ENCODE results near the gene MGAT5. TPM values are rescaled to one million over a fixed set of nuclear protein-coding genes. Genes with fewer than 3 reads are reported as not detected.

The MGAT5 gene
- total and polyA plus RNA-seq, 7 experiments from 2014 or later = 5.3 to 48.0 (median 40.0) TPM

GRCh38 chr2:134362740-134363139 is 108.9 kb downstream of the MGAT5 start:
- no peak for ATAC-seq
- ChIA-PET POLR2A (no interaction called here), CTCF (no interaction called here)
- Histone ChIP-seq H3K36me3 (ENCODE audit: control insufficient read depth in 2 of 3, insufficient read depth in 3 of 3, low read length in 3 of 3) (peaks cover 4 to 20% (median 4%) of the 10 kb centered on the region in 3 experiments), H3K4me1 (ENCODE audit: control insufficient read depth in 2 of 2, insufficient read depth in 2 of 2, low read length in 2 of 2) (peaks cover 0 to 14% of the 10 kb centered on the region in 2 donors), H3K9me3 (ENCODE audit: control insufficient read depth in 2 of 3, low read length in 3 of 3) (no peaks in the 10 kb centered on the region), H3K4me3 (ENCODE audit: low read length) (no peak overlapping the region), H3K27ac (ENCODE audit: low read depth, low read length) (no peak overlapping the region), H3K27me3 (ENCODE audit: control insufficient read depth in 2 of 2, insufficient read depth in 2 of 2, low read length in 2 of 2) (no peaks in the 10 kb centered on the region)
- no peak for DNase-seq
- Mint-ChIP-seq H3K4me3 (no peak overlapping the region), H3K27me3 (no peaks in the 10 kb centered on the region), H3K36me3 (peaks cover 3 to 71% (median 32%) of the 10 kb centered on the region in 5 donors), H3K9me3 (no peaks in the 10 kb centered on the region), H3K27ac (peak overlapping the region in 1 of 9 donors; percentile 52), H3K4me1 (peaks cover 9 to 31% (median 24%) of the 10 kb centered on the region in 7 donors)
- intact Hi-C loops (cut with micrococcal nuclease) = no loop called here

- peaks cover 24 to 44% (median 39%) of the 10 kb centered on the region in 7 donors for H3K4me1 Mint-ChIP-seq
- H3K27me3 Mint-ChIP-seq = no peaks in the 10 kb centered on the region
- H3K9me3 Mint-ChIP-seq = no peaks in the 10 kb centered on the region
- Histone ChIP-seq H3K4me1 (ENCODE audit: control insufficient read depth in 2 of 2, insufficient read depth in 2 of 2, low read length in 2 of 2) (peaks cover 0 to 21% of the 10 kb centered on the region in 2 donors), H3K27ac (ENCODE audit: low read depth, low read length) (no peak overlapping the region), H3K9me3 (ENCODE audit: control insufficient read depth in 2 of 3, low read length in 3 of 3) (no peaks in the 10 kb centered on the region), H3K27me3 (ENCODE audit: control insufficient read depth in 2 of 2, insufficient read depth in 2 of 2, low read length in 2 of 2) (no peaks in the 10 kb centered on the region), H3K4me3 (ENCODE audit: low read length) (no peak overlapping the region), H3K36me3 (ENCODE audit: control insufficient read depth in 2 of 3, insufficient read depth in 3 of 3, low read length in 3 of 3) (peaks cover 4 to 20% (median 4%) of the 10 kb centered on the region in 3 experiments)
- intact Hi-C loops (cut with micrococcal nuclease) = loop anchor here in 1 of 2 donors (5.0 kb wide), 1 partner anchor 108 kb away; no protein-coding TSS in a partner anchor
- DNase-seq (no peak), ATAC-seq (no peak)
- peak overlapping the region in 1 of 9 donors; percentile 47 for H3K27ac Mint-ChIP-seq
- ChIA-PET POLR2A (interaction anchor here (0.8 kb wide), 1 partner anchor 74 kb away, joined by 3 read pairs; no protein-coding TSS in a partner anchor), CTCF (no interaction called here)
- H3K36me3 Mint-ChIP-seq = peaks cover 3 to 64% (median 20%) of the 10 kb centered on the region in 5 donors
- H3K4me3 Mint-ChIP-seq = no peak overlapping the region
Observed at GRCh38 chr2:134365356-134365755, 111.5 kb downstream of the MGAT5 start.

- H3K27ac Mint-ChIP-seq = no peak overlapping the region
- Histone ChIP-seq H3K4me1 (ENCODE audit: control insufficient read depth in 2 of 2, insufficient read depth in 2 of 2, low read length in 2 of 2) (peaks cover 0 to 21% of the 10 kb centered on the region in 2 donors), H3K4me3 (ENCODE audit: low read length) (no peak overlapping the region), H3K9me3 (ENCODE audit: control insufficient read depth in 2 of 3, low read length in 3 of 3) (no peaks in the 10 kb centered on the region), H3K27me3 (ENCODE audit: control insufficient read depth in 2 of 2, insufficient read depth in 2 of 2, low read length in 2 of 2) (no peaks in the 10 kb centered on the region), H3K36me3 (ENCODE audit: control insufficient read depth in 2 of 3, insufficient read depth in 3 of 3, low read length in 3 of 3) (peaks cover 0 to 25% (median 4%) of the 10 kb centered on the region in 3 experiments), H3K27ac (ENCODE audit: low read depth, low read length) (no peak overlapping the region)
- ATAC-seq (no peak), DNase-seq (no peak)
- H3K36me3 Mint-ChIP-seq = peaks cover 3 to 64% (median 18%) of the 10 kb centered on the region in 5 donors
- intact Hi-C loops (cut with micrococcal nuclease) = loop anchor here in 1 of 2 donors (5.0 kb wide), 1 partner anchor 109 kb away; no protein-coding TSS in a partner anchor
- H3K4me1 Mint-ChIP-seq = peaks cover 24 to 44% (median 39%) of the 10 kb centered on the region in 7 donors
- no peaks in the 10 kb centered on the region for H3K9me3 Mint-ChIP-seq
- H3K4me3 Mint-ChIP-seq = no peak overlapping the region
- ChIA-PET POLR2A (interaction anchor here (0.8 kb wide), 1 partner anchor 75 kb away, joined by 3 read pairs; no protein-coding TSS in a partner anchor), CTCF (no interaction called here)
- H3K27me3 Mint-ChIP-seq = no peaks in the 10 kb centered on the region
Observed at GRCh38 chr2:134366359-134366758, 112.5 kb downstream of the MGAT5 start.

- H3K4me3 Mint-ChIP-seq = peak overlapping the region in 2 of 10 donors; percentile 11 to 19
Observed at GRCh38 chr2:134367213-134367612, 113.3 kb downstream of the MGAT5 start.

GRCh38 chr2:134368009-134368817 is 114.3 kb downstream of the MGAT5 start:
- ChIA-PET CTCF (no interaction called here), POLR2A (no interaction called here)
- Mint-ChIP-seq H3K4me1 (peaks cover 20 to 44% (median 39%) of the 10 kb centered on the region in 7 donors), H3K9me3 (no peaks in the 10 kb centered on the region), H3K4me3 (peak overlapping the region in 3 of 10 donors; percentile 9 to 53 (median 19)), H3K27ac (peak overlapping the region in 7 of 9 donors; percentile 7 to 85 (median 40)), H3K36me3 (peaks cover 3 to 55% (median 11%) of the 10 kb centered on the region in 5 donors), H3K27me3 (no peaks in the 10 kb centered on the region)
- peak in 3 of 9 donors; percentile 4 to 39 (median 8) for DNase-seq
- intact Hi-C loops (cut with micrococcal nuclease) = loop anchor here in 1 of 2 donors (5.0 kb wide), 1 partner anchor 111 kb away; no protein-coding TSS in a partner anchor
- Histone ChIP-seq H3K27me3 (ENCODE audit: control insufficient read depth in 2 of 2, insufficient read depth in 2 of 2, low read length in 2 of 2) (no peaks in the 10 kb centered on the region), H3K9me3 (ENCODE audit: control insufficient read depth in 2 of 3, low read length in 3 of 3) (no peaks in the 10 kb centered on the region), H3K36me3 (ENCODE audit: control insufficient read depth in 2 of 3, insufficient read depth in 3 of 3, low read length in 3 of 3) (peaks cover 0 to 12% (median 0%) of the 10 kb centered on the region in 3 experiments), H3K4me1 (ENCODE audit: control insufficient read depth in 2 of 2, insufficient read depth in 2 of 2, low read length in 2 of 2) (peaks cover 0 to 21% of the 10 kb centered on the region in 2 donors), H3K4me3 (ENCODE audit: low read length) (no peak overlapping the region), H3K27ac (ENCODE audit: low read depth, low read length) (no peak overlapping the region)
- ATAC-seq = peak; percentile 31

More at GRCh38 chr2:134367213-134367612, 113.3 kb downstream of the MGAT5 start:
- ChIA-PET POLR2A (no interaction called here), CTCF (no interaction called here)
- DNase-seq (no peak), ATAC-seq (no peak)
- H3K4me3 ChIP-seq (ENCODE audit: low read length) = no peak overlapping the region
- H3K36me3 Mint-ChIP-seq = peaks cover 3 to 56% (median 16%) of the 10 kb centered on the region in 5 donors
- no peaks in the 10 kb centered on the region for H3K27me3 Mint-ChIP-seq
- H3K27ac Mint-ChIP-seq = peak overlapping the region in 3 of 9 donors; percentile 28 to 78 (median 44)
- H3K27me3 ChIP-seq (ENCODE audit: control insufficient read depth in 2 of 2, insufficient read depth in 2 of 2, low read length in 2 of 2) = no peaks in the 10 kb centered on the region
- no peak overlapping the region for H3K27ac ChIP-seq (ENCODE audit: low read depth, low read length)
- H3K36me3 ChIP-seq (ENCODE audit: control insufficient read depth in 2 of 3, insufficient read depth in 3 of 3, low read length in 3 of 3) = peaks cover 0 to 22% (median 3%) of the 10 kb centered on the region in 3 experiments
- no peaks in the 10 kb centered on the region for H3K9me3 ChIP-seq (ENCODE audit: control insufficient read depth in 2 of 3, low read length in 3 of 3)
- intact Hi-C loops (cut with micrococcal nuclease) = loop anchor here in 1 of 2 donors (5.0 kb wide), 1 partner anchor 110 kb away; no protein-coding TSS in a partner anchor
- H3K4me1 Mint-ChIP-seq = peaks cover 20 to 44% (median 39%) of the 10 kb centered on the region in 7 donors
- no peaks in the 10 kb centered on the region for H3K9me3 Mint-ChIP-seq
- peaks cover 0 to 21% of the 10 kb centered on the region in 2 donors for H3K4me1 ChIP-seq (ENCODE audit: control insufficient read depth in 2 of 2, insufficient read depth in 2 of 2, low read length in 2 of 2)

GRCh38 chr2:134369220-134369902 is 115.5 kb downstream of the MGAT5 start:
- H3K27me3 Mint-ChIP-seq = no peaks in the 10 kb centered on the region
- ChIA-PET CTCF (no interaction called here), POLR2A (no interaction called here)
- ATAC-seq = no peak
- peaks cover 0 to 14% (median 0%) of the 10 kb centered on the region in 3 experiments for H3K36me3 ChIP-seq (ENCODE audit: control insufficient read depth in 2 of 3, insufficient read depth in 3 of 3, low read length in 3 of 3)
- no peaks in the 10 kb centered on the region for H3K9me3 ChIP-seq (ENCODE audit: control insufficient read depth in 2 of 3, low read length in 3 of 3)
- H3K4me1 Mint-ChIP-seq = peaks cover 20 to 47% (median 39%) of the 10 kb centered on the region in 7 donors
- H3K9me3 Mint-ChIP-seq = no peaks in the 10 kb centered on the region
- intact Hi-C loops (cut with micrococcal nuclease) = loop anchor here in 1 of 2 donors (5.0 kb wide), 1 partner anchor 112 kb away; no protein-coding TSS in a partner anchor
- H3K4me3 Mint-ChIP-seq = peak overlapping the region in 1 of 10 donors; percentile 5
- H3K27ac ChIP-seq (ENCODE audit: low read depth, low read length) = no peak overlapping the region
- no peak for DNase-seq
- H3K4me3 ChIP-seq (ENCODE audit: low read length) = no peak overlapping the region
- H3K36me3 Mint-ChIP-seq = peaks cover 0 to 58% (median 11%) of the 10 kb centered on the region in 5 donors
- H3K27me3 ChIP-seq (ENCODE audit: control insufficient read depth in 2 of 2, insufficient read depth in 2 of 2, low read length in 2 of 2) = no peaks in the 10 kb centered on the region
- peak overlapping the region in 2 of 9 donors; percentile 4 to 78 for H3K27ac Mint-ChIP-seq
- peaks cover 0 to 21% of the 10 kb centered on the region in 2 donors for H3K4me1 ChIP-seq (ENCODE audit: control insufficient read depth in 2 of 2, insufficient read depth in 2 of 2, low read length in 2 of 2)

Data from naive thymus-derived CD4-positive, alpha-beta T cell (primary cell).